Neuron (in vitro differentiated cells): Measurements from ENCODE around the gene PLIN5.

ENCODE experiments used
- H2AFZ ChIP-seq: one replicate; pipeline ENCODE4 v1.6.1; 2013; ENCODE audit warnings: low read depth, mild to moderate bottlenecking, inconsistent platforms, low read length, moderate library complexity
- H3K27me3 ChIP-seq: one replicate; pipeline ENCODE4 v1.6.1; 2013; ENCODE audit warnings: low read length; ENCODE audit not compliant: insufficient read depth
- H3K36me3 ChIP-seq: one replicate; pipeline ENCODE4 v1.6.1; 2013; ENCODE audit warnings: low read length; ENCODE audit not compliant: insufficient read depth
- H3K4me1 ChIP-seq: one replicate; pipeline ENCODE4 v1.6.1; 2013; ENCODE audit warnings: low read length; ENCODE audit not compliant: insufficient read depth
- H3K4me3 ChIP-seq: 2 replicates; pipeline ENCODE4 v1.5.1; 2013; ENCODE audit warnings: mild to moderate bottlenecking, low read length, moderate library complexity
- H3K9me3 ChIP-seq: one replicate; pipeline ENCODE4 v1.6.1; 2013; ENCODE audit warnings: low read length

Gene PLIN5

DNA sequence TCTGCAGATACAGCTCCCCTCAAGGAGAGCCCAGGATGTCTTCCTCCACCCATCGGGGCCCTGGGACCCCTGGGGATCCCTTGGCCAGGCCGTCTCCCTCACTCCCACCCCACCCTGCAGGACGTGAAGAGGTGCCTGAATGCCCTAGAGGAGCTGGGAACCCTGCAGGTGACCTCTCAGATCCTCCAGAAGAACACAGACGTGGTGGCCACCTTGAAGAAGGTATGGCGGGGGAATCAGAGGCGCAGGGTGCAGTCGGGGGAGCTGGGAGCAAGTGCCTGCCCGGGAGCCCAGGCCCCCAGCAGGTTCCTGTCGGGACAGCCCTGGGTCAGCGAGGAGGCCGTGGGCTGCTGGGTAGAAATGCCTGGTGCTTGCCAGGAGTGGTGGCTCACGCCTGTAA, 36.3 kb downstream of the PLIN5 start:
- H3K4me1 ChIP-seq: peaks cover 3% of the 10 kb centered on the region
- H3K27me3 ChIP-seq: no peaks in the 10 kb centered on the region
- H3K9me3 ChIP-seq: no peaks in the 10 kb centered on the region
- H3K4me3 ChIP-seq: no peak overlapping the region
- H3K36me3 ChIP-seq: peaks cover 74% of the 10 kb centered on the region
- H2AFZ ChIP-seq: no peak overlapping the region

DNA sequence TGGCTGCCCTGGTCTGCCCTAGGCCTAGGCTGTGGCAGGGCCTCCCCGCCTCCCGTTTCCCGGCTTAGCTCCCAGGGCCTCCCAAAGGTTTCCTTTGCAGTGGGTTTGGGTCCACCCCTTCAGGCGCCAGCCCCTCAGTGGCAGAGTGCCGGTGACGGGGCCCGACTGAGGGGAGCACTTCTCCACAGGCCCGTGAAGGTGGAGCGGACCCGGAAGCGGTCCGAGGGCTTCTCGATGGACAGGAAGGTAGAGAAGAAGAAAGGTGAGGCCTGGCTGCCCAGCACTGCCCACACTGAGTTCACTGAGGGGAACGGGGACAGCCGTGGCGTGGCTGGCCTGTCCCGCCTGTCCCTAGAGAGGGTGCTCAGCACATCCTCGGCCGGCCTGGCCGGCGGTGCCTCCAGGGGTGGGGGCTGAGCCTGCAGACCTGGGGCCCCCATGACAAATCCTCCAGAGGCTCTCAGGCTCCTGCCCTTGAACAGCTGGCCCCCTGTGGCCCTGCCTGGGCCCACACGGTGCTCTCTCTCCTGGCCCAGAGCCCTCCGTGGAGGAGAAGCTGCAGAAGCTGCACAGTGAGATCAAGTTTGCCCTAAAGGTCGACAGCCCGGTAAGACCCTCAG, 37.1 kb downstream of the PLIN5 start:
- Histone ChIP-seq H3K4me1 (no peaks in the 10 kb centered on the region), H2AFZ (no peak overlapping the region), H3K27me3 (no peaks in the 10 kb centered on the region), H3K4me3 (no peak overlapping the region), H3K36me3 (peaks cover 77% of the 10 kb centered on the region), H3K9me3 (no peaks in the 10 kb centered on the region)

DNA sequence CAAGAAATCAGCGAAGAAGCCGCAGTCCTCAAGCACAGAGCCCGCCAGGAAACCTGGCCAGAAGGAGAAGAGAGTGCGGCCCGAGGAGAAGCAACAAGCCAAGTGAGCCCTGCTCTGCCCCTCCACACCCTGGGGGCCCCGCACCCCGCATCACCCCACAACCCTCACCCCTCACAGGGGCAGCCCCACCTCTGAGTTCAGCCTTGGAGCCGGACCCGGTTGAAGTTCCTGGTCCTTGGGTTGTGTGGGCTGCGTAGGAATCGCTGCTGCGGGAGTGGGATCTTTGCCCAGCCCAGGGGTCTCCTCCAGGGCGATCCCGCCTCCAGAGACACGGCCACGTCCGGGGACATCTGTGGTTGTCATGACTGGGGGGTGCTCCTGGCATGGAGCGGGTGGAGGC, 38.7 kb downstream of the PLIN5 start:
- H3K9me3 ChIP-seq: no peaks in the 10 kb centered on the region
- peaks cover 75% of the 10 kb centered on the region for H3K36me3 ChIP-seq
- H3K4me3 ChIP-seq: no peak overlapping the region
- no peaks in the 10 kb centered on the region for H3K27me3 ChIP-seq
- H3K4me1 ChIP-seq: no peaks in the 10 kb centered on the region
- no peak overlapping the region for H2AFZ ChIP-seq

DNA sequence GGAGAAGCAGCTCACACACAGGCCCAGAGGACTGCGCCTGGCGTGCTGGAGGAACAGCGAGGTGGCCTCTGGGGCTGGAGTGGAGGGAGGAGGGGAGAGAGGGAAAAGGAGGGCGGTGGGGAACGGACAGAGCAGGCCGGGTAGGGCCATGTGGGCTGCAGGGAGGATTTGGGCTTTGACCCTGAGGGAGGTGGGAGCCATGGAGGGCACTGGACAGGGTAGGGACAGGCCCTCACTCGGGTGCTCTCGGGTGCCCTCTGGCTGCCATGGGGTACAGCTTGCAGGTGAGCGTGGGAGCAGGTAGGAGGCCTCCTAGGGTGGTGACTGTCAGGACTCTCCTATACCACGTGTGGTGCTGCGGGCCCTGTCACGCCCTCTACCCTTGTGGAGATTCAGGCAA, 39.6 kb downstream of the PLIN5 start:
- Histone ChIP-seq H3K4me3 (no peak overlapping the region), H3K36me3 (peaks cover 70% of the 10 kb centered on the region), H3K9me3 (no peaks in the 10 kb centered on the region), H2AFZ (no peak overlapping the region), H3K27me3 (no peaks in the 10 kb centered on the region), H3K4me1 (no peaks in the 10 kb centered on the region)

DNA sequence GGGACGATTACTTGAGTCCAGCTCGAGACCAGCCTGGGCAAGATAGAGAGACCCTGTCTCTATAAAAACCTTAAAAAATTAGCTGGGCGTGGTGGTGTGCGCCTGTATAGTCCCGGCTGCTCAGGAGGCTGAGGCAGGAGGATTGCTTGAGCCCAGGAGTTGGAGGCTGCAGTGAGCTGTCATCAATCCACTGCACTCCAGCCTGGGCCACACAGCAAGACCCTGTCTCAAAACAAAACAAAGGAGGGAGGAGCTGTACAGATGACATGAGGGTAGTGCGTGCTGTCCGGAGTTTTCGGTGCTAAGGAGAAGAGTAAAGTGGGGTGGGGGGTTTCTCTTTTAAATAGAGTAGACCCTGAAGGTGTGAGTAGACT, 40.3 kb downstream of the PLIN5 start:
- Histone ChIP-seq H2AFZ (no peak overlapping the region), H3K4me1 (no peaks in the 10 kb centered on the region), H3K9me3 (no peaks in the 10 kb centered on the region), H3K27me3 (no peaks in the 10 kb centered on the region), H3K4me3 (no peak overlapping the region), H3K36me3 (peaks cover 73% of the 10 kb centered on the region)

DNA sequence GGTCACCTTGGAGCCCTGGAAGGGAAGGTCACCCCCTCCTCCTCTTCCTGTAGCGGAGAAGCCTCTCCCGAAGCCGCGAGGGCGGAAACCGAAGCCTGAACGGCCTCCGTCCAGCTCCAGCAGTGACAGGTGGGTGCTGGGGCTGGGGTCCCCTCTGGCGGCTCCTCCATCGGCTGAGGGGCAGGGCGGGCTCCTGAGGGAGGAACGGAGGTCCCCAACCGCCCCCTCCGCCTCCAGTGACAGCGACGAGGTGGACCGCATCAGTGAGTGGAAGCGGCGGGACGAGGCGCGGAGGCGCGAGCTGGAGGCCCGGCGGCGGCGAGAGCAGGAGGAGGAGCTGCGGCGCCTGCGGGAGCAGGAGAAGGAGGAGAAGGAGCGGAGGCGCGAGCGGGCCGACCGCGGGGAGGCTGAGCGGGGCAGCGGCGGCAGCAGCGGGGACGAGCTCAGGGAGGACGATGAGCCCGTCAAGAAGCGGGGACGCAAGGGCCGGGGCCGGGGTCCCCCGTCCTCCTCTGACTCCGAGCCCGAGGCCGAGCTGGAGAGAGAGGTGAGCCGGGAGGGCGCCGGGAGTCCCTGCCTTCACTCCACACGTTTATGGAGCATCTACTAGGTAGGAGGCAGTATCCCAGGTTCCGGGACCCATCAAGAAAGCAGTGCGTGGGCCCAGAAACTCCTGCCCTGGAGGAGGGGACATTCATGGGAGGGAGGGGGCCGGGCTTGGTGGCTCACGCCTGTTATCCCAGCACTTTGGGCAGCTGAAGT, 40.9 kb downstream of the PLIN5 start:
- H3K4me3 ChIP-seq: no peak overlapping the region
- no peaks in the 10 kb centered on the region for H3K27me3 ChIP-seq
- H3K9me3 ChIP-seq: no peaks in the 10 kb centered on the region
- H3K36me3 ChIP-seq: peaks cover 72% of the 10 kb centered on the region
- H3K4me1 ChIP-seq: no peaks in the 10 kb centered on the region
- H2AFZ ChIP-seq: no peak overlapping the region

DNA sequence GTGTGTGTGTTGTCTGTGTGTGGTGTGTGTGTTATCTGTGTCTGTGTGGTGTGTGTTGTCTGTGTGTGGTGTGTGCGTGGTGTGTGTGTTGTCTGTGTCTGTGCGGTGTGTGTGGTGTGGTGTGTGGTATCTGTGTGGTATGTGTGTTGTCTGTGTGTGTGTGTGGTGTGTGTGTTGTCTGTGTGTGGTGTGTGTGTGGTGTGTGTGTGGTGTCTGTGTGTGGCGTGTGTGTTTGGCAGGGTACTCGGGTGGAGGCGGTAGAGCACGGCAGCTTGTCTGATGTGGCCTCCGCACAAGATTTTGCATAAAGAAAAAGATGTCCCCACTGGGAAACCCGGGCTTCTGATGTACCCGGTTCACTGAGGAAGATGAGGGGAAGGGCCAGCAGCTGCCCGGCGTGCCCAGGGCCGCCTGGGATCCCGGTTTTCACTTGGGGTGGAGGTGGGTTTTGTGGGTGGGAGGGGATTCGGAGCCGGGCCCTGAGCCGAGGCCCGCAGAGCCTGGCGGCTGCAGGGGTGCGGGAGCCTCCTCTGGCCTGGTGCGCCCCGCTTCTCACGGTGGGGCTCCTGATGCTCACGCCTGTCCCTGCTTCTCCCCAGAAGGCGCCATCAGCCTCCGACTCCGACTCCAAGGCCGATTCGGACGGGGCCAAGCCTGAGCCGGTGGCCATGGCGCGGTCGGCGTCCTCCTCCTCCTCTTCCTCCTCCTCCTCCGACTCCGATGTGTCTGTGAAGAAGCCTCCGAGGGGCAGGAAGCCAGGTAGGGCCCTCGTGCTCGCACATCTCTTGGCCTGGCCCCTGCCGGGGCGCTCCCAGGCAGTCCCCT, 41.7 kb downstream of the PLIN5 start:
- H3K4me3 ChIP-seq: no peak overlapping the region
- H3K36me3 ChIP-seq: peaks cover 70% of the 10 kb centered on the region
- no peaks in the 10 kb centered on the region for H3K9me3 ChIP-seq
- no peak overlapping the region for H2AFZ ChIP-seq
- no peaks in the 10 kb centered on the region for H3K4me1 ChIP-seq
- no peaks in the 10 kb centered on the region for H3K27me3 ChIP-seq

DNA sequence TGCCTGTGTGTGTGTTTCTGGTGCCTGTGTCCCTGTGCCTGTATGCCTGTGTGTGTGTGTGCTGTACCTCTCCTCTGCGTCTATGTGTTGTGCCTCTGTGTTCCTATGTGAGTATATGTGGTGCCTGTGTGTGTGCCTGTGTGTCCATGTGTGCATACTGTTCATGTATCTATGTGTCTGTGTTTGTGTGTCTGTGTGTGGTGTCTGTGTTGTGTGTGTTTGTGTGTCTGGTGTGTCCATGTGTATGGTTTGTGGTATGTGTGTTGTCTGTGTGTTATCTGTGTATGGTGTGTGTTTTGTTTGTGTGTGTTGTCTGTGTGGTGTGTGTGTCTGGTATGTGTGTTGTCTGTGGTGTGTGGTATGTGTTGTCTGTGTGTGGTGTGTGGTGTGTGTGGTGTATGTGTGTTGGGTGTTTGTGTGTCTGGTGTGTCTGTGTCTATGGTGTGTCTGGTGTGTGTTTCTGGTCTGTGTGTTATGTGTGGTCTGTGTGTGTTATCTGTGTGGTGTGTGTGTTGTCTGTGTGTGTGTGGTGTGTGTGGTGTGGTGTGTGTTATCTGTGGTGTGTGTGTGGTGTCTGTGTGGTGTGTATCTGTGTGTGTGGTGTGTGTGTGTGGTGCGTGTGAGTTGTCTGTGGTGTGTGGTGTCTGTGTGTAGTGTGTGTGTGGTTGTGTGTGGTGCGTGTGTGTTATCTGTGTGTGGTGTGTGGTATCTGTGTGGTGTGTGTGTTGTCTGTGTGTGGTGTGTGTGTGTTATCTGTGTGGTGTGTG, 42.5 kb downstream of the PLIN5 start:
- Histone ChIP-seq H3K27me3 (no peaks in the 10 kb centered on the region), H3K4me1 (no peaks in the 10 kb centered on the region), H3K36me3 (peaks cover 65% of the 10 kb centered on the region), H3K4me3 (no peak overlapping the region), H2AFZ (no peak overlapping the region), H3K9me3 (no peaks in the 10 kb centered on the region)

DNA sequence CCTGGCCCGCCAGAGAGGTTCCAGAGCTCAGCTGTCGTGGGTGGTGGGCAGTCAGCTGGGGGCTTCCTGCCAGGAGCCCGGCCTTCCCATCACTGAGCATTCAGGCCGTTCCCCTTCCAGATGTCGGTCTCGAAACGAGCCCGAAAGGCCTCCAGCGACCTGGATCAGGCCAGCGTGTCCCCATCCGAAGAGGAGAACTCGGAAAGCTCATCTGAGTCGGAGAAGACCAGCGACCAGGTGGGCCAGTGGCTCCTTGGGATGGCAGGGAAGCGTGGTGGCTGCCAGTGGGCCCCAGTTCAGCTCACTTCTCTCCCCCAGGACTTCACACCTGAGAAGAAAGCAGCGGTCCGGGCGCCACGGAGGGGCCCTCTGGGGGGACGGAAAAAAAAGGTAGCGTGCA, 43.6 kb downstream of the PLIN5 start:
- no peaks in the 10 kb centered on the region for H3K9me3 ChIP-seq
- H3K4me1 ChIP-seq: no peaks in the 10 kb centered on the region
- H3K27me3 ChIP-seq: no peaks in the 10 kb centered on the region
- peaks cover 61% of the 10 kb centered on the region for H3K36me3 ChIP-seq
- H2AFZ ChIP-seq: no peak overlapping the region
- no peak overlapping the region for H3K4me3 ChIP-seq

DNA sequence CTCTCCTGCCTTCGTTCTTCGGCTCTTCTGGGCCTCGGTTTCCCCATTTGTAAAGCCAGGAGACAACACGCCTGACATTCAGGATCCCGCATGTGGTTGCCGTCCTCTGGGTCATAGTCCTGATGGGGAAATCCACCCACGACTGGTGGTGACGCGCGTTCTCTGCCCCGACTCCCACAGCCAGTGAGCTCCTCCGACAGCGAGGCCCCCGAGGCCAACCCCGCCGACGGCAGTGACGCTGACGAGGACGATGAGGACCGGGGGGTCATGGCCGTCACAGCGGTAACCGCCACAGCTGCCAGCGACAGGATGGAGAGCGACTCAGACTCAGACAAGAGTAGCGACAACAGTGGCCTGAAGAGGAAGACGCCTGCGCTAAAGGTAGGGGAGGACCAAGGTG, 46.5 kb downstream of the PLIN5 start:
- Histone ChIP-seq H3K4me3 (no peak overlapping the region), H3K9me3 (no peaks in the 10 kb centered on the region), H3K27me3 (no peaks in the 10 kb centered on the region), H3K4me1 (no peaks in the 10 kb centered on the region), H3K36me3 (peaks cover 47% of the 10 kb centered on the region), H2AFZ (no peak overlapping the region)

DNA sequence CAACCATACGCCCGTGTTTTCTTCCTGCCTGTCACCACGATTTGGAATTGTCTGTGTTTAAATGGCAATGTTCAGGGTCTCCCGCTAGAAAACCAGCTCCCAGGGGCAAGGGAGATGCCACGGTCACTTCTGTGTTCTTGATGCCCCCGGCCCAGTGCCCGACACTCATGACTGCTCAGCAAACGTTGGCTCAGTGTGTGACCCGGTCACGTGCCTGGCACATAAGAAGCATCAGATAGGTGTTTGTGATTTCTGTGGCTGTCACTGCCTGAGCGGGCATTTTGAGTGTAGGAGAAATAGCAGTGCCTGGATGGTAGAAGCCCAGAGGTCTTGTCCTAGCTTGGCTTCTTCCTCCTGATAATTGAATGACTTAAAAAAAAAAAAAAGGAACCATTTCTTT, 47.5 kb downstream of the PLIN5 start:
- Histone ChIP-seq H3K9me3 (no peaks in the 10 kb centered on the region), H3K27me3 (no peaks in the 10 kb centered on the region), H3K4me3 (no peak overlapping the region), H2AFZ (no peak overlapping the region), H3K36me3 (peaks cover 48% of the 10 kb centered on the region), H3K4me1 (no peaks in the 10 kb centered on the region)

DNA sequence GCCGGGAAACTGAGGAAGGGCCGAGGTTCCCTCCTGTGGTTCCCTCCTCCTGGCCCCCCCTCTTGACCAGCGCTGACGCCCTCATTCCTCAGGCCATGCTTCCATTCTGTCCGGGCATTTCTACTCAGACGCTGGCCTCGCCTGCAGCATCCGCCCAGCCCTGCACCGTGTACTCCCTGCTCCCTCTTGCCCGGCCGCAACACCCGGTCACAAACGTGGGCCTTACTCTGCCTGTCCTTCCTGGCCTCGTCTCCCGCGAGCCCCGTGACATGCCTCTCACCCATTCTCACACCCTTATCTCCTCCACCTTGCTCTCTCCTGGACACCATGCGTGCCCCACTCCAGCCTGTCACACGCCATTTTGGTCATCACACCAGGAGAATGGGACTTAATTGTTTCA, 51.6 kb downstream of the PLIN5 start:
- Histone ChIP-seq H3K4me3 (no peak overlapping the region), H3K4me1 (no peaks in the 10 kb centered on the region), H2AFZ (no peak overlapping the region), H3K9me3 (no peaks in the 10 kb centered on the region), H3K36me3 (peaks cover 41% of the 10 kb centered on the region), H3K27me3 (no peaks in the 10 kb centered on the region)
